CD4-positive, alpha-beta T cell (primary cell): ENCODE results near the gene ECHDC3. TPM values are rescaled to one million over a fixed set of nuclear protein-coding genes. Genes with fewer than 3 reads are reported as not detected.

ENCODE experiments used
- ATAC-seq: fragments of 200-7000 bp; cut with Tn5 transposase; one replicate; pipeline ENCODE4 v1.10.0; 2022; ENCODE audit warnings: mild to moderate bottlenecking; ENCODE audit not compliant: poor library complexity
- CTCF ChIA-PET: fragments of 350-600 bp; sonication (Branson Sonifier 250); formaldehyde crosslinking; loops from one replicate; lab custom pipeline; 2021; ENCODE audit warnings: antibody characterized with exemption, inconsistent platforms; lab: Charles Lee
- POLR2A ChIA-PET: fragments of 350-600 bp; sonication (Branson Sonifier 250); formaldehyde crosslinking; loops from one replicate; lab custom pipeline; 2021; ENCODE audit warnings: antibody characterized with exemption, inconsistent platforms; lab: Charles Lee
- DNase-seq, 14 experiments: peaks; one replicate each; pipeline ENCODE4 v3.0.0-alpha.2; 2013 to 2020; ENCODE audit warnings: mixed read lengths in 2 of 14
- H3K27ac ChIP-seq, 2 donors: one replicate each; pipeline versions ENCODE4 v1.5.1 to v1.7.0; 2013; ENCODE audit warnings: low read length in 2 of 2, low read depth in 1 of 2, mild to moderate bottlenecking in 1 of 2
- H3K27me3 ChIP-seq, 2 experiments: 1 replicate in 1 of 2; 2 replicates in 1 of 2; pipeline versions ENCODE4 v1.6.1 to v1.7.0; 2013; ENCODE audit warnings: low read length in 2 of 2, control low read depth in 1 of 2, mild to moderate bottlenecking in 1 of 2, moderate library complexity in 1 of 2; ENCODE audit not compliant: insufficient read depth in 2 of 2, control insufficient read depth in 1 of 2
- H3K36me3 ChIP-seq: one replicate; pipeline ENCODE4 v1.6.1; 2013; ENCODE audit warnings: low read length, control low read depth; ENCODE audit not compliant: insufficient read depth
- H3K4me1 ChIP-seq: one replicate; pipeline ENCODE4 v1.6.1; 2013; ENCODE audit warnings: low read length, control low read depth; ENCODE audit not compliant: insufficient read depth
- H3K4me3 ChIP-seq: one replicate; pipeline ENCODE4 v1.5.1; 2013; ENCODE audit warnings: mild to moderate bottlenecking, low read length, moderate library complexity
- H3K9me3 ChIP-seq, 2 experiments: 1 replicate in 1 of 2; 2 replicates in 1 of 2; pipeline versions ENCODE4 v1.6.1 to v1.7.0; 2013; ENCODE audit warnings: low read length in 2 of 2, mild to moderate bottlenecking in 2 of 2, control low read depth in 1 of 2, moderate library complexity in 1 of 2; ENCODE audit not compliant: control insufficient read depth in 1 of 2, insufficient read depth in 1 of 2
- H3K27ac Mint-ChIP-seq: one replicate; pipeline ENCODE4 v1.8.0; 2020; ENCODE audit warnings: mixed read lengths
- H3K27me3 Mint-ChIP-seq: one replicate; pipeline ENCODE4 v1.8.0; 2021; ENCODE audit warnings: mixed read lengths
- H3K36me3 Mint-ChIP-seq: one replicate; pipeline ENCODE4 v1.8.0; 2021; ENCODE audit warnings: low read depth, mixed read lengths
- H3K4me1 Mint-ChIP-seq: one replicate; pipeline ENCODE4 v1.8.0; 2021; ENCODE audit warnings: low read depth, mixed read lengths
- H3K4me3 Mint-ChIP-seq: one replicate; pipeline ENCODE4 v1.8.0; 2020; ENCODE audit warnings: mild to moderate bottlenecking, mixed read lengths
- H3K9me3 Mint-ChIP-seq: one replicate; pipeline ENCODE4 v1.8.0; 2020; ENCODE audit warnings: mixed read lengths
- CTCF ChIP-seq: fragments of 200-600 bp; IDR thresholded peaks from one replicate; pipeline ENCODE4 v1.8.0; 2022; ENCODE audit warnings: antibody characterized with exemption, mild to moderate bottlenecking
- intact Hi-C, 2 experiments: fragments of 100-400 bp; cut with DNase I in 1 of 2; cut with micrococcal nuclease in 1 of 2; formaldehyde crosslinking; loops; one replicate each; pipeline versions ENCODE4 v1.15.1 to v1.9.0; 2023 to 2025; cut with DNase I, micrococcal nuclease
- total RNA-seq, 174 experiments: library from RNA in 2 of 174; stranded (reverse) in 2 of 174; gene quantifications; one replicate each; pipeline ENCODE4 v1.2.3 and lab custom pipeline; 2021 to 2026

The ECHDC3 gene
- total RNA-seq, 2 experiments from 2014 or later, result 1.5 to 1.6 TPM

DNA sequence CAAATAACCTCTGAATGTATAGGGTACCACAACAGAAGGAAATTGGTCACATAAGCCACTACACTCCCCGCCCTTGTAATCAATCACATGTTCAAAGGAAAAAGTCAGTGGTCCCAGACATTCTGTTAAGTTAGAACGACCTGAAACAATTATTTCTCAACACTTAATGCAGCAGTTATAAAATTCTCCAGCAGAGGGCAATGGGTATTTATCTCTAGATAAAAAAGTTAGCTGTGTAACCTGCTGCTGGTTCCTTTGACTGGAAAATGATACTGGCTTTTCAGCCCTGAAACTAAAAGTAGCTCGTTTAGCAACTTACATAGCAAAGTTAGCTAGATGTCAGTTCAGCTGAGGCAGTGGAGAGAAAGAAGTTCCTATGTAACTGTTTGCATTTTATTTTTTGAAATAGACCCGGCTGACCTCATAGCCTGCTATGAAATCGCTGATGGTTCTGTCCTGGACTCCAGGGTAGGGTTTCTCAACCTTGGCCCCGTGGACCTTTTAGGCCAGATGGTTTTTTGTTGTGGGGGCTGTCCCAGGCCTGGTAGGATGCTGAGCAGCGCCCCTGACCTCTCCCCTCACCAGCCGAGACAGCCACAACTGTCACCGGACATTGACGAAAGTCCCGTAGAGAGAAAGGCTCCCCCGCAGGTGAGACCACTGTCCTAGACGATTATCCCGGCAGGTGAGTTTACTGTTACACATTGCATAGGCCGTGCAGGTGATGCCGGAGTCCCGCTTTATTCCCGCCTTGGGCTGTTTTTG, 40.8 kb downstream of the ECHDC3 start:
- Mint-ChIP-seq H3K27me3 (no peaks in the 10 kb centered on the region), H3K9me3 (no peaks in the 10 kb centered on the region), H3K4me3 (no peak overlapping the region), H3K36me3 (no peaks in the 10 kb centered on the region), H3K27ac (no peak overlapping the region), H3K4me1 (no peaks in the 10 kb centered on the region)
- POLR2A ChIA-PET, result interaction anchor here (0.6 kb wide), 1 partner anchor 1950 kb away, joined by 3 read pairs; no protein-coding TSS in a partner anchor
- H3K27ac ChIP-seq, result no peak overlapping the region
- no peaks in the 10 kb centered on the region for H3K27me3 ChIP-seq
- CTCF ChIA-PET, result interaction anchor here (0.5 to 1.4 kb wide), 4 partner anchors 99 to 277 kb away, joined by 3 to 4 read pairs (median 3); no protein-coding TSS in a partner anchor
- ATAC-seq, result peak; percentile 62
- peak in 3 of 14 experiments; percentile 45 to 65 (median 61) for DNase-seq
- no peaks in the 10 kb centered on the region for H3K36me3 ChIP-seq
- intact Hi-C loops, result loop anchor here in 1 of 2 experiments (5.0 kb wide), 1 partner anchor 204 kb away; no protein-coding TSS in a partner anchor
- no peaks in the 10 kb centered on the region for H3K4me1 ChIP-seq
- TF ChIP-seq CTCF, result peak; percentile 70
- no peak overlapping the region for H3K4me3 ChIP-seq
- H3K9me3 ChIP-seq, result no peaks in the 10 kb centered on the region

- intact Hi-C loops, result loop anchor here in 1 of 2 experiments (5.0 kb wide), 1 partner anchor 204 kb away; no protein-coding TSS in a partner anchor
- TF ChIP-seq CTCF, result no peak
- Histone ChIP-seq H3K27me3 (no peaks in the 10 kb centered on the region), H3K36me3 (no peaks in the 10 kb centered on the region), H3K4me3 (no peak overlapping the region), H3K27ac (no peak overlapping the region), H3K4me1 (no peaks in the 10 kb centered on the region), H3K9me3 (no peaks in the 10 kb centered on the region)
- ChIA-PET CTCF (no interaction called here), POLR2A (interaction anchor here (0.6 kb wide), 1 partner anchor 1951 kb away, joined by 3 read pairs; no protein-coding TSS in a partner anchor)
- H3K27me3 Mint-ChIP-seq, result no peaks in the 10 kb centered on the region
- H3K36me3 Mint-ChIP-seq, result no peaks in the 10 kb centered on the region
- no peaks in the 10 kb centered on the region for H3K4me1 Mint-ChIP-seq
- H3K4me3 Mint-ChIP-seq, result no peak overlapping the region
- no peak overlapping the region for H3K27ac Mint-ChIP-seq
- DNase-seq (no peak), ATAC-seq (no peak)
- no peaks in the 10 kb centered on the region for H3K9me3 Mint-ChIP-seq
These were observed 41.3 kb downstream of the ECHDC3 start for GRCh38 chr10:11783558-11783865.

DNA sequence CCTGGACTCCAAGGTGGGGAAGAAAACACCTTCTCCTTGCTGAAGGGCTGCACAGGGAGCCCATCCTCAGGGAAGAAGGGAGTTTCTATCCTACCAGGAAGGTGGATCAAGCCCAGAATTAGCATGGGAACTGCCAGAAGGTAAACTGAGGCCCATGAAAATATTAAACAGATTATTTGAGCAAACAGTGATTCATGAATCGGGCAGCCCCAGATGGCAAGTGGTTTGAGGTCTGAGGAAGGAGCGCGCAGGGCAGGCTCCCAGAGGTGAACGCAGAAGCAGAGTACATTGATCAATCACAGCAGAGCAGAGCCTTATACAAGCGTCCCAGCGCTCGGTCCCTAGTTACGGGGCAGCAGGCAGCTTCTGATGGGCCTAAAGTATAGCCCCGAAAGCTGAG, 45.2 kb downstream of the ECHDC3 start:
- H3K9me3 Mint-ChIP-seq, result no peaks in the 10 kb centered on the region

More for the DNA sequence above, 45.2 kb downstream of the ECHDC3 start:
- Mint-ChIP-seq H3K4me1 (no peaks in the 10 kb centered on the region), H3K4me3 (no peak overlapping the region), H3K27ac (no peak overlapping the region), H3K27me3 (no peaks in the 10 kb centered on the region), H3K36me3 (no peaks in the 10 kb centered on the region)
- ChIA-PET POLR2A (no interaction called here), CTCF (no interaction called here)
- no peaks in the 10 kb centered on the region for H3K27me3 ChIP-seq
- TF ChIP-seq CTCF, result no peak
- H3K9me3 ChIP-seq, result no peaks in the 10 kb centered on the region
- no peak overlapping the region for H3K27ac ChIP-seq
- ATAC-seq, result no peak
- no peak overlapping the region for H3K4me3 ChIP-seq
- DNase-seq, result no peak
- H3K36me3 ChIP-seq, result no peaks in the 10 kb centered on the region
- intact Hi-C loops, result no loop called here
- no peaks in the 10 kb centered on the region for H3K4me1 ChIP-seq
